IMR-90 (cell line): ENCODE measurements around the gene NELL1. TPM values are rescaled to one million over a fixed set of nuclear protein-coding genes. Genes with fewer than 3 reads are reported as not detected.

ENCODE experiments used
- ATAC-seq: fragments of 200-7000 bp; cut with Tn5 transposase; 2 replicates; pipeline ENCODE4 v1.9.1; 2020; ENCODE audit warnings: low read depth, mild to moderate bottlenecking, moderate library complexity
- BruUV-seq: library from RNA; stranded (reverse); fragments of 400-500 nt; replicated peaks from 2 replicates; lab custom pipeline; 2021; lab: Mats Ljungman, UMichigan
- CTCF ChIA-PET: fragments of 300-600 bp; formaldehyde crosslinking; extraction: SDS; loops from one replicate; lab custom pipeline; 2021; ENCODE audit warnings: antibody characterized with exemption; lab: Yijun Ruan, JAX
- POLR2A ChIA-PET: fragments of 300-600 bp; sonication (Branson Sonifier 250); formaldehyde crosslinking; loops from one replicate; lab custom pipeline; 2022; ENCODE audit warnings: antibody characterized with exemption; ENCODE audit not compliant: unreplicated experiment; lab: Charles Lee
- DNase-seq: peaks from one replicate; pipeline ENCODE4 v3.0.0; 2013
- H2AFZ ChIP-seq: replicated peaks from 2 replicates; pipeline ENCODE3; 2013; ENCODE audit warnings: low read length, mild to moderate bottlenecking; ENCODE audit not compliant: poor library complexity
- H2AK5ac ChIP-seq: 2 replicates; pipeline ENCODE4 v1.6.1; 2013; ENCODE audit warnings: low read depth, low read length, inconsistent platforms
- H2AK9ac ChIP-seq: replicated peaks from 2 replicates; pipeline ENCODE3; 2013; ENCODE audit warnings: mild to moderate bottlenecking, low read depth, low read length, moderate library complexity; ENCODE audit not compliant: poor library complexity
- H2BK120ac ChIP-seq: 2 replicates; pipeline ENCODE4 v1.6.1; 2013; ENCODE audit warnings: low read depth, low read length, inconsistent platforms
- H2BK15ac ChIP-seq: 3 replicates; pipeline ENCODE4 v1.6.1; 2013; ENCODE audit warnings: low read depth, low read length, inconsistent platforms
- H2BK20ac ChIP-seq: 2 replicates; pipeline ENCODE4 v1.6.1; 2013; ENCODE audit warnings: low read depth, mild to moderate bottlenecking, inconsistent platforms, low read length, moderate library complexity
- H2BK5ac ChIP-seq: 2 replicates; pipeline ENCODE4 v1.6.1; 2013; ENCODE audit warnings: mild to moderate bottlenecking, low read depth, low read length, inconsistent platforms; ENCODE audit not compliant: poor library complexity, severe bottlenecking
- H3K14ac ChIP-seq: replicated peaks from 2 replicates; pipeline ENCODE4 v1.6.1; 2013; ENCODE audit warnings: low read depth, low read length, inconsistent platforms
- H3K18ac ChIP-seq: 2 replicates; pipeline ENCODE4 v1.6.1; 2013; ENCODE audit warnings: low read depth, low read length, control low read depth
- H3K23ac ChIP-seq: 2 replicates; pipeline ENCODE4 v1.6.1; 2013; ENCODE audit warnings: low read depth, low read length, inconsistent platforms
- H3K27ac ChIP-seq: 2 replicates; pipeline ENCODE4 v1.5.1; 2013; ENCODE audit warnings: mild to moderate bottlenecking, control low read depth, low read length; ENCODE audit not compliant: insufficient read depth
- H3K27me3 ChIP-seq: 2 replicates; pipeline ENCODE4 v1.6.1; 2013; ENCODE audit warnings: low read length; ENCODE audit not compliant: control insufficient read depth, insufficient read depth
- H3K36me3 ChIP-seq: 2 replicates; pipeline ENCODE4 v1.6.1; 2013; ENCODE audit warnings: low read length, mixed read lengths; ENCODE audit not compliant: control insufficient read depth, insufficient read depth
- H3K4ac ChIP-seq: 2 replicates; pipeline ENCODE4 v1.6.1; 2013; ENCODE audit warnings: low read depth, low read length, inconsistent platforms
- H3K4me1 ChIP-seq: 2 replicates; pipeline ENCODE4 v1.6.1; 2013; ENCODE audit warnings: low read length, mixed read lengths; ENCODE audit not compliant: control insufficient read depth, insufficient read depth
- H3K4me2 ChIP-seq: 2 replicates; pipeline ENCODE4 v1.6.1; 2013; ENCODE audit warnings: low read depth, mild to moderate bottlenecking, control low read depth, low read length, moderate library complexity
- H3K4me3 ChIP-seq: 2 replicates; pipeline ENCODE4 v1.5.1; 2013; ENCODE audit warnings: low read depth, mild to moderate bottlenecking, control low read depth, low read length, moderate library complexity; ENCODE audit not compliant: insufficient read depth
- H3K56ac ChIP-seq: 2 replicates; pipeline ENCODE4 v1.6.1; 2013; ENCODE audit warnings: low read length, inconsistent platforms; ENCODE audit not compliant: insufficient read depth; ENCODE audit errors: extremely low read depth
- H3K79me1 ChIP-seq, 2 experiments: 2 replicates each; pipeline ENCODE4 v1.6.1; 2013; ENCODE audit warnings: low read length in 2 of 2, inconsistent platforms in 1 of 2, low read depth in 1 of 2
- H3K9ac ChIP-seq: 2 replicates; pipeline ENCODE4 v1.6.1; 2013; ENCODE audit warnings: low read depth, low read length, control low read depth
- H3K9me1 ChIP-seq: 2 replicates; pipeline ENCODE4 v1.6.1; 2013; ENCODE audit warnings: low read length, inconsistent platforms; ENCODE audit not compliant: insufficient read depth
- H3K9me3 ChIP-seq: 2 replicates; pipeline ENCODE4 v1.6.1; 2013; ENCODE audit warnings: low read length; ENCODE audit not compliant: control insufficient read depth, insufficient read depth
- H4K20me1 ChIP-seq: 2 replicates; pipeline ENCODE4 v1.6.1; 2013; ENCODE audit warnings: low read length, inconsistent platforms; ENCODE audit not compliant: insufficient read depth
- H4K5ac ChIP-seq: 2 replicates; pipeline ENCODE4 v1.6.1; 2013; ENCODE audit warnings: mild to moderate bottlenecking, low read depth, low read length, control low read depth
- H4K8ac ChIP-seq, 2 experiments: 2 replicates each; pipeline ENCODE4 v1.6.1; 2013; ENCODE audit warnings: low read depth in 2 of 2, low read length in 2 of 2, control low read depth in 1 of 2, inconsistent platforms in 1 of 2
- H4K91ac ChIP-seq: 2 replicates; pipeline ENCODE4 v1.6.1; 2013; ENCODE audit warnings: low read depth, low read length, inconsistent platforms; ENCODE audit not compliant: insufficient read depth
- BHLHE40 ChIP-seq: fragments of 150-350 bp; IDR thresholded peaks from 2 replicates; pipeline ENCODE4 v1.6.1; 2016; ENCODE audit warnings: mild to moderate bottlenecking, low read depth, low read length
- CEBPB ChIP-seq: IDR thresholded peaks from 2 replicates; pipeline ENCODE4 v1.6.1; 2012; ENCODE audit warnings: low read depth, low read length, improper control_type of control experiment
- CHD1 ChIP-seq: IDR thresholded peaks from 2 replicates; pipeline ENCODE4 v1.6.1; 2012; ENCODE audit warnings: low read depth, low read length, improper control_type of control experiment
- CTCF ChIP-seq: conservative IDR thresholded peaks from 2 replicates; pipeline ENCODE4 v1.5.1; 2012; ENCODE audit warnings: mild to moderate bottlenecking, low read depth, low read length, improper control_type of control experiment
- FOS ChIP-seq: fragments of 150-350 bp; IDR thresholded peaks from 2 replicates; pipeline ENCODE4 v1.6.1; 2016; ENCODE audit warnings: low read depth, low read length
- MAFK ChIP-seq: IDR thresholded peaks from 2 replicates; pipeline ENCODE4 v1.6.1; 2012; ENCODE audit warnings: low read depth, low read length, improper control_type of control experiment
- MAZ ChIP-seq: IDR thresholded peaks from 2 replicates; pipeline ENCODE4 v1.6.1; 2012; ENCODE audit warnings: low read depth, mild to moderate bottlenecking, low read length, improper control_type of control experiment, moderate library complexity, borderline replicate concordance
- MXI1 ChIP-seq: IDR thresholded peaks from 2 replicates; pipeline ENCODE4 v1.6.1; 2012; ENCODE audit warnings: low read depth, mild to moderate bottlenecking, low read length, moderate library complexity, borderline replicate concordance
- NFE2L2 ChIP-seq: fragments of 150-350 bp; IDR thresholded peaks from 2 replicates; pipeline ENCODE4 v1.6.1; 2016; ENCODE audit warnings: low read depth, mild to moderate bottlenecking, low read length
- POLR2A ChIP-seq: IDR thresholded peaks from 2 replicates; pipeline ENCODE4 v1.6.1; 2012; ENCODE audit warnings: mild to moderate bottlenecking, low read depth, low read length
- RAD21 ChIP-seq: IDR thresholded peaks from 2 replicates; pipeline ENCODE4 v1.6.1; 2012; ENCODE audit warnings: low read length, improper control_type of control experiment
- RCOR1 ChIP-seq: IDR thresholded peaks from 2 replicates; pipeline ENCODE4 v1.6.1; 2012; ENCODE audit warnings: mild to moderate bottlenecking, low read length, improper control_type of control experiment; ENCODE audit not compliant: insufficient replicate concordance
- RFX5 ChIP-seq: IDR thresholded peaks from 2 replicates; pipeline ENCODE4 v1.8.0; 2012; ENCODE audit warnings: low read depth, mild to moderate bottlenecking, low read length, moderate library complexity
- SMC3 ChIP-seq: fragments of 150-350 bp; IDR thresholded peaks from 2 replicates; pipeline ENCODE4 v1.6.1; 2016; ENCODE audit warnings: low read depth, mild to moderate bottlenecking, antibody characterized with exemption, low read length, moderate library complexity
- USF2 ChIP-seq: fragments of 150-350 bp; IDR thresholded peaks from 2 replicates; pipeline ENCODE4 v1.6.1; 2017; ENCODE audit warnings: mild to moderate bottlenecking, antibody characterized with exemption, low read length, low read depth
- WGBS, 2 experiments: methylation state at CpG; one replicate each; pipeline versions ENCODE4 v1.1.5 to v1.1.7; 2013; ENCODE audit warnings: missing lambda C conversion rate in 2 of 2; ENCODE audit not compliant: insufficient read length in 1 of 2; ENCODE audit errors: extremely low coverage in 2 of 2; 5-methylcytosine and 5-hydroxymethylcytosine counted together
- dilution Hi-C: fragments of 300-500 bp; cut with HindIII; formaldehyde crosslinking; loops from one replicate; pipeline ENCODE4 v1.14.3; 2018; ENCODE audit warnings: low sequenced_read_pairs; ENCODE audit not compliant: unreplicated experiment
- in situ Hi-C: fragments of 300-500 bp; cut with MboI; formaldehyde crosslinking; loops from 3 replicates; pipeline ENCODE4 v1.14.3; 2019; ENCODE audit warnings: low sequenced_read_pairs, inconsistent platforms, mixed read lengths
- intact Hi-C: fragments of 100-400 bp; cut with micrococcal nuclease; formaldehyde crosslinking; loops from 2 replicates; pipeline ENCODE4 v1.10.0; 2022
- polyA plus RNA-seq, 3 experiments: library from polyadenylated mRNA; depleted of rRNA; stranded (reverse); fragments of >200 nt; gene quantifications; 2 replicates each; pipeline ENCODE4 v1.2.3, GENCODE V29; 2012; ENCODE audit warnings: low replicate concordance in 1 of 3
- total RNA-seq: library from RNA; depleted of rRNA; stranded (reverse); fragments of >200 nt; gene quantifications from 2 replicates; pipeline ENCODE4 v1.2.3, GENCODE V29; 2012
- TF ChIP-seq, protein P1 (sequence below): fragments of 150-350 bp; IDR thresholded peaks from 2 replicates; pipeline ENCODE4 v1.6.1; 2016; ENCODE audit warnings: low read depth, mild to moderate bottlenecking, low read length, moderate library complexity, borderline replicate concordance

Gene NELL1
- total and polyA plus RNA-seq, 2 of the 4 experiments (the other 2 are of a cell fraction): not detected

DNA sequence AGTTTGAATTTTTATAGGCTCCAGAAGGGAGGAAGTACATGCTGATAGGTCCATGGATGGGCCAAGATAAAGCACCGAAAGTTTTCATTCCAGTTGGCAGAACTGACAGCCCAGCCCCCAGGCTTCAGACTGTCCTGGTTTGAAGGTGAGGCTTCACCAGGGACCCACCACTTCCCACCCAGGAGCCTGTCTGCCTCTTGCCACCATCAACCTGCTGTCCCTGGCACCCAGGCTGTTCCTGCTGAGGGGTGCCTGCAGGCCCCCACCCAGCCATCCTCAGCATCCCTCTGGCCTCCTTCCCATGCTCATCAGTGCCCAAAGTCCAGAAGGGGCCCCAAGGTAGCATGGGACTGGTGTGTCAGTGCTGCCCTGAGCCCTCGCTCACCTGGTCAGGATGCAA is 463.9 kb downstream of the NELL1 start:
- H2AK9ac ChIP-seq: no peak overlapping the region
- no peaks in the 10 kb centered on the region for H3K79me1 ChIP-seq
- DNase-seq (no peak), ATAC-seq (no peak)
- H3K36me3 ChIP-seq: no peaks in the 10 kb centered on the region
- no peak overlapping the region for H3K4ac ChIP-seq
- H3K9ac ChIP-seq: no peak overlapping the region
- BruUV-seq: no TSS peak
- ChIA-PET CTCF (no interaction called here), POLR2A (no interaction called here)
- no peaks in the 10 kb centered on the region for H3K9me1 ChIP-seq
- no peak overlapping the region for H3K56ac ChIP-seq
- no peak overlapping the region for H3K27ac ChIP-seq
- no peak overlapping the region for H3K4me3 ChIP-seq
- H4K20me1 ChIP-seq: no peaks in the 10 kb centered on the region
- no peak for TF ChIP-seq POLR2A
- TF ChIP-seq BHLHE40: no peak
- no peak for TF ChIP-seq SMC3
- TF ChIP-seq CEBPB: no peak
- TF ChIP-seq RFX5: no peak
- TF ChIP-seq USF2: no peak
- no peak for TF ChIP-seq NFE2L2
- TF ChIP-seq CTCF: no peak
- TF ChIP-seq MAZ: no peak
- no peak for TF ChIP-seq RAD21
- TF ChIP-seq MXI1: no peak
- no peak for TF ChIP-seq MAFK
- TF ChIP-seq RCOR1: no peak
- TF ChIP-seq FOS: no peak
- TF ChIP-seq, protein P1, sequence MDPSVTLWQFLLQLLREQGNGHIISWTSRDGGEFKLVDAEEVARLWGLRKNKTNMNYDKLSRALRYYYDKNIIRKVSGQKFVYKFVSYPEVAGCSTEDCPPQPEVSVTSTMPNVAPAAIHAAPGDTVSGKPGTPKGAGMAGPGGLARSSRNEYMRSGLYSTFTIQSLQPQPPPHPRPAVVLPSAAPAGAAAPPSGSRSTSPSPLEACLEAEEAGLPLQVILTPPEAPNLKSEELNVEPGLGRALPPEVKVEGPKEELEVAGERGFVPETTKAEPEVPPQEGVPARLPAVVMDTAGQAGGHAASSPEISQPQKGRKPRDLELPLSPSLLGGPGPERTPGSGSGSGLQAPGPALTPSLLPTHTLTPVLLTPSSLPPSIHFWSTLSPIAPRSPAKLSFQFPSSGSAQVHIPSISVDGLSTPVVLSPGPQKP: no peak
- TF ChIP-seq CHD1: no peak
- no peaks in the 10 kb centered on the region for H3K27me3 ChIP-seq
- no peak overlapping the region for H2BK20ac ChIP-seq
- H2BK15ac ChIP-seq: no peak overlapping the region
- H2AFZ ChIP-seq: no peak overlapping the region
- intact Hi-C loops: no loop called here
- H2BK5ac ChIP-seq: no peak overlapping the region
- in situ Hi-C loops: no loop called here
- no peak overlapping the region for H2AK5ac ChIP-seq
- no peak overlapping the region for H4K91ac ChIP-seq
- no peaks in the 10 kb centered on the region for H3K4me1 ChIP-seq
- no peak overlapping the region for H3K14ac ChIP-seq
- no peak overlapping the region for H2BK120ac ChIP-seq
- no peak overlapping the region for H3K18ac ChIP-seq
- dilution Hi-C loops: no loop called here
- no peak overlapping the region for H4K8ac ChIP-seq
- peaks cover 15% of the 10 kb centered on the region for H3K9me3 ChIP-seq
- WGBS, 2 experiments: no CpG with 5 or more reads among the region's 2 CpGs
- H3K23ac ChIP-seq: no peak overlapping the region
- no peak overlapping the region for H3K4me2 ChIP-seq
- no peak overlapping the region for H4K5ac ChIP-seq
